H9 (cell line): Measurements from ENCODE around the gene WDR91. TPM values are rescaled to one million over a fixed set of nuclear protein-coding genes. Genes with fewer than 3 reads are reported as not detected.

Experiments used
- DNase-seq: peaks from one replicate; pipeline ENCODE4 v3.0.0-alpha.2; 2017
- H2AFZ ChIP-seq: one replicate; pipeline ENCODE4 v1.6.1; 2013; ENCODE audit warnings: mild to moderate bottlenecking, low read length, control low read depth, moderate library complexity
- H2AK5ac ChIP-seq: 2 replicates; pipeline ENCODE4 v1.6.1; 2013; ENCODE audit warnings: low read length, control low read depth, mixed read lengths; ENCODE audit not compliant: insufficient read length
- H2BK120ac ChIP-seq: one replicate; pipeline ENCODE4 v1.6.1; 2013; ENCODE audit warnings: low read depth, mild to moderate bottlenecking, low read length, control low read depth, inconsistent platforms; ENCODE audit not compliant: poor library complexity, severe bottlenecking
- H2BK12ac ChIP-seq: 2 replicates; pipeline ENCODE4 v1.6.1; 2013; ENCODE audit warnings: low read length, control low read depth, mixed read lengths, low read depth; ENCODE audit not compliant: insufficient read length
- H2BK15ac ChIP-seq: 2 replicates; pipeline ENCODE4 v1.6.1; 2013; ENCODE audit warnings: low read depth, low read length, control low read depth
- H2BK20ac ChIP-seq: one replicate; pipeline ENCODE4 v1.6.1; 2013; ENCODE audit warnings: low read depth, mild to moderate bottlenecking, low read length, control low read depth, inconsistent platforms; ENCODE audit not compliant: poor library complexity, severe bottlenecking
- H2BK5ac ChIP-seq: 2 replicates; pipeline ENCODE4 v1.6.1; 2013; ENCODE audit warnings: low read length, control low read depth, mixed read lengths; ENCODE audit not compliant: insufficient read length
- H3K14ac ChIP-seq: 2 replicates; pipeline ENCODE4 v1.6.1; 2013; ENCODE audit warnings: low read length, control low read depth; ENCODE audit not compliant: insufficient read depth
- H3K18ac ChIP-seq: 2 replicates; pipeline ENCODE4 v1.6.1; 2013; ENCODE audit warnings: low read depth, mild to moderate bottlenecking, mixed read lengths, low read length, control low read depth; ENCODE audit not compliant: insufficient read length
- H3K23ac ChIP-seq: 2 replicates; pipeline ENCODE4 v1.6.1; 2013; ENCODE audit warnings: low read length, control low read depth, mixed read lengths, low read depth; ENCODE audit not compliant: insufficient read length
- H3K23me2 ChIP-seq: 2 replicates; pipeline ENCODE4 v1.6.1; 2013; ENCODE audit warnings: low read depth, mild to moderate bottlenecking, mixed read lengths, low read length, control low read depth; ENCODE audit not compliant: insufficient read length, poor library complexity, severe bottlenecking
- H3K27ac ChIP-seq: 2 replicates; pipeline ENCODE4 v1.5.1; 2013; ENCODE audit warnings: low read length, control low read depth, mixed read lengths, low read depth; ENCODE audit not compliant: insufficient read length
- H3K27me3 ChIP-seq: 2 replicates; pipeline ENCODE4 v1.6.1; 2013; ENCODE audit warnings: low read length, control low read depth, inconsistent platforms; ENCODE audit not compliant: insufficient read depth
- H3K4ac ChIP-seq: 2 replicates; pipeline ENCODE4 v1.6.1; 2013; ENCODE audit warnings: low read depth, mild to moderate bottlenecking, control low read depth, inconsistent platforms, low read length, moderate library complexity
- H3K4me1 ChIP-seq: 2 replicates; pipeline ENCODE4 v1.6.1; 2013; ENCODE audit warnings: low read length, control low read depth, inconsistent platforms; ENCODE audit not compliant: insufficient read depth
- H3K4me2 ChIP-seq: 2 replicates; pipeline ENCODE4 v1.6.1; 2013; ENCODE audit warnings: low read length, control low read depth, mixed read lengths; ENCODE audit not compliant: insufficient read length, insufficient read depth
- H3K56ac ChIP-seq: 2 replicates; pipeline ENCODE4 v1.6.1; 2013; ENCODE audit warnings: low read depth, mild to moderate bottlenecking, mixed read lengths, low read length, control low read depth; ENCODE audit not compliant: insufficient read length
- H3K79me1 ChIP-seq: 2 replicates; pipeline ENCODE4 v1.6.1; 2013; ENCODE audit warnings: low read depth, mild to moderate bottlenecking, moderate library complexity, low read length, control low read depth, inconsistent platforms; ENCODE audit not compliant: insufficient read depth, poor library complexity, severe bottlenecking
- H3K79me2 ChIP-seq: 2 replicates; pipeline ENCODE4 v1.6.1; 2013; ENCODE audit warnings: low read length, control low read depth, inconsistent platforms; ENCODE audit not compliant: insufficient read depth
- H3K9ac ChIP-seq: 2 replicates; pipeline ENCODE4 v1.6.1; 2013; ENCODE audit warnings: low read length, control low read depth, mixed read lengths; ENCODE audit not compliant: insufficient read length; ENCODE audit errors: extremely low read depth
- H3K9me3 ChIP-seq: one replicate; pipeline ENCODE4 v1.6.1; 2013; ENCODE audit warnings: low read depth, low read length, inconsistent platforms; ENCODE audit not compliant: control insufficient read depth
- H3T11ph ChIP-seq: one replicate; pipeline ENCODE4 v1.6.1; 2013; ENCODE audit warnings: mild to moderate bottlenecking, low read length, control low read depth, inconsistent platforms
- H4K20me1 ChIP-seq: one replicate; pipeline ENCODE4 v1.6.1; 2013; ENCODE audit not compliant: control insufficient read depth, insufficient read length, insufficient read depth
- H4K5ac ChIP-seq: 2 replicates; pipeline ENCODE4 v1.6.1; 2013; ENCODE audit warnings: low read depth, mild to moderate bottlenecking, mixed read lengths, low read length, control low read depth; ENCODE audit not compliant: insufficient read length
- H4K8ac ChIP-seq: replicated peaks from 2 replicates; pipeline ENCODE4 v1.6.1; 2013; ENCODE audit warnings: low read length, control low read depth, mixed read lengths, low read depth; ENCODE audit not compliant: insufficient read length
- H4K91ac ChIP-seq: 2 replicates; pipeline ENCODE4 v1.6.1; 2013; ENCODE audit warnings: low read depth, mild to moderate bottlenecking, moderate library complexity, mixed read lengths, low read length, control low read depth; ENCODE audit not compliant: insufficient read length
- H3K27ac Mint-ChIP-seq, 3 experiments: 2 replicates in 2 of 3; 3 replicates in 1 of 3; pipeline ENCODE4 v1.8.0; 2020 to 2021; ENCODE audit warnings: mixed read lengths in 3 of 3, mild to moderate bottlenecking in 1 of 3, moderate library complexity in 1 of 3
- H3K27me3 Mint-ChIP-seq: 2 replicates; pipeline ENCODE4 v1.8.0; 2021; ENCODE audit warnings: low read depth, mild to moderate bottlenecking, moderate library complexity, mixed read lengths
- H3K36me3 Mint-ChIP-seq, 3 experiments: 2 replicates in 2 of 3; 3 replicates in 1 of 3; pipeline ENCODE4 v1.8.0; 2020 to 2021; ENCODE audit warnings: low read depth in 3 of 3, mixed read lengths in 3 of 3; ENCODE audit not compliant: insufficient read depth in 1 of 3
- H3K4me1 Mint-ChIP-seq, 2 experiments: 2 replicates each; pipeline ENCODE4 v1.8.0; 2020; ENCODE audit warnings: mixed read lengths in 2 of 2
- H3K4me3 Mint-ChIP-seq, 2 experiments: 2 replicates in 1 of 2; 3 replicates in 1 of 2; pipeline ENCODE4 v1.8.0; 2020 to 2021; ENCODE audit warnings: mild to moderate bottlenecking in 2 of 2, mixed read lengths in 2 of 2, moderate library complexity in 1 of 2
- H3K9me3 Mint-ChIP-seq, 2 experiments: 2 replicates in 1 of 2; 3 replicates in 1 of 2; pipeline ENCODE4 v1.8.0; 2020; ENCODE audit warnings: mild to moderate bottlenecking in 2 of 2, mixed read lengths in 2 of 2, moderate library complexity in 1 of 2
- CTCF ChIP-seq: fragments of 200-600 bp; sonication (generic); conservative IDR thresholded peaks from 3 replicates; pipeline ENCODE4 v1.8.0; 2021; ENCODE audit warnings: antibody characterized with exemption, mild to moderate bottlenecking
- WGBS: extraction: QIAGEN DNeasy Blood & Tissue Kit; methylation state at CpG from one replicate; pipeline ENCODE4 v1.1.7; 2013; ENCODE audit warnings: missing lambda C conversion rate, low lambda C conversion rate, mixed read lengths; ENCODE audit not compliant: insufficient read length; ENCODE audit errors: extremely low coverage; 5-methylcytosine and 5-hydroxymethylcytosine counted together
- microRNA-seq: library from miRNA; unstranded; fragments of <30 nt; microRNA quantifications from one replicate; pipeline ENCODE4, GENCODE V29; 2020; ENCODE audit warnings: borderline microRNAs expressed
- total RNA-seq: library from RNA; stranded (reverse); gene quantifications from 2 replicates; pipeline ENCODE4 v1.2.1, GENCODE V29; 2021

Gene WDR91
- total RNA-seq, 1 experiment from 2014 or later: 9.4 TPM

GRCh38 chr7:135143885-135144668, 67.2 kb downstream of the WDR91 start:
- Histone ChIP-seq H2BK120ac (no peak overlapping the region), H3K18ac (no peak overlapping the region), H2AFZ (no peak overlapping the region), H3K27me3 (no peaks in the 10 kb centered on the region), H4K8ac (no peak overlapping the region), H2BK5ac (no peak overlapping the region), H3K9ac (no peak overlapping the region), H3K27ac (no peak overlapping the region), H3K23ac (no peak overlapping the region), H3T11ph (no peak overlapping the region), H3K79me2 (no peaks in the 10 kb centered on the region), H3K23me2 (no peaks in the 10 kb centered on the region), H3K4me1 (no peaks in the 10 kb centered on the region), H4K20me1 (no peaks in the 10 kb centered on the region), H4K5ac (no peak overlapping the region), H3K56ac (no peak overlapping the region), H4K91ac (no peak overlapping the region), H3K79me1 (no peaks in the 10 kb centered on the region), H3K4me2 (no peak overlapping the region), H2AK5ac (no peak overlapping the region), H2BK12ac (no peak overlapping the region), H3K14ac (no peak overlapping the region), H3K9me3 (no peaks in the 10 kb centered on the region), H2BK15ac (no peak overlapping the region; the same call in 1 of the 2 replicates), H2BK20ac (no peak overlapping the region), H3K4ac (no peak overlapping the region)
- Mint-ChIP-seq H3K9me3 (no peaks in the 10 kb centered on the region; a peak in 2 of 5 replicates), H3K27ac (no peak overlapping the region), H3K36me3 (no peaks in the 10 kb centered on the region), H3K4me1 (peaks cover 2 to 8% of the 10 kb centered on the region in 2 experiments; a peak in 2 of 4 replicates), H3K27me3 (peaks cover 2% of the 10 kb centered on the region; the same call in 1 of the 2 replicates), H3K4me3 (no peak overlapping the region)
- DNase-seq: no peak
- no peak for TF ChIP-seq CTCF
- no CpG with 5 or more reads among the region's 3 CpGs for WGBS

Small RNA genes lying within 50 kb of the gene (microRNA-seq; reads per million reads assigned to microRNA genes)
- not detected for gene MIR6509

Other genes starting within 250 kb of the WDR91 start
- 1.2 and 2.4 TPM in 2 replicates for gene AGBL3, start 225.0 kb downstream of the WDR91 start, total RNA-seq
- not detected in 2 replicates for gene TMEM140, start 63.5 kb downstream of the WDR91 start, total RNA-seq
- 72.0 and 76.0 TPM in 2 replicates for gene CYREN, start 40.8 kb downstream of the WDR91 start, total RNA-seq
- gene STRA8, start 22.3 kb upstream of the WDR91 start, total RNA-seq: not detected in 2 replicates